GM19035 (cell line): Measurements from ENCODE around the gene TMOD2.

Experiments
- ATAC-seq: cut with Tn5 transposase; IDR thresholded peaks from one replicate; pipeline ENCODE4 v1.9.1; 2021; ENCODE audit not compliant: unreplicated experiment

TMOD2 gene

GRCh38 chr15:51848811-51849210 is 97.4 kb downstream of the TMOD2 start:
- no peak for ATAC-seq

GRCh38 chr15:51849860-51850259 is 98.5 kb downstream of the TMOD2 start:
- ATAC-seq, result no peak

- no peak for ATAC-seq
Observed at GRCh38 chr15:51853998-51854397, 102.6 kb downstream of the TMOD2 start.

- ATAC-seq, result no peak
Observed at GRCh38 chr15:51855612-51856011, 104.2 kb downstream of the TMOD2 start.

- ATAC-seq, result no peak
Observed at GRCh38 chr15:51856714-51857380, 105.5 kb downstream of the TMOD2 start.

GRCh38 chr15:51861557-51862359 is 110.4 kb downstream of the TMOD2 start:
- no peak for ATAC-seq

GRCh38 chr15:51863131-51863530 is 111.7 kb downstream of the TMOD2 start:
- ATAC-seq, result no peak

- no peak for ATAC-seq
Observed at GRCh38 chr15:51864408-51865056, 113.1 kb downstream of the TMOD2 start.

GRCh38 chr15:51865317-51865716 is 113.9 kb downstream of the TMOD2 start:
- no peak for ATAC-seq
